Measurements from ENCODE around the gene SHISA9. TPM values are rescaled to one million over a fixed set of nuclear protein-coding genes. Genes with fewer than 3 reads are reported as not detected.

Gene SHISA9
- total RNA-seq, 3 donors from 2014 or later, result 0.87 to 7.3 (median 3.0) TPM

GRCh38 chr16:13171313-13171712, 269.9 kb downstream of the SHISA9 start:
- intact Hi-C loops (cut with DNase I, micrococcal nuclease), result no loop called here
- ATAC-seq, result no peak

GRCh38 chr16:13176711-13177110, 275.3 kb downstream of the SHISA9 start:
- Histone ChIP-seq H3K4me1 (ENCODE audit: low read depth) (no peaks in the 10 kb centered on the region), H3K36me3 (ENCODE audit: low read depth) (no peaks in the 10 kb centered on the region), H3K4me3 (no peak overlapping the region), H3K9me3 (peaks cover 5% of the 10 kb centered on the region)
- intact Hi-C loops (cut with DNase I, micrococcal nuclease), result no loop called here
- no peak for TF ChIP-seq CTCF (IDR thresholded peaks at IDR 0.05)
- DNase-seq (no peak), ATAC-seq (no peak)

More at GRCh38 chr16:13171313-13171712, 269.9 kb downstream of the SHISA9 start:
- no peak for TF ChIP-seq CTCF (IDR thresholded peaks at IDR 0.05)
- H3K36me3 ChIP-seq (ENCODE audit: low read depth), result no peaks in the 10 kb centered on the region
- DNase-seq, result no peak
- H3K9me3 ChIP-seq, result peaks cover 7% of the 10 kb centered on the region
- H3K4me3 ChIP-seq, result no peak overlapping the region
- no peaks in the 10 kb centered on the region for H3K4me1 ChIP-seq (ENCODE audit: low read depth)

GRCh38 chr16:13178318-13178717, 276.9 kb downstream of the SHISA9 start:
- TF ChIP-seq CTCF (IDR thresholded peaks at IDR 0.05), result no peak
- Histone ChIP-seq H3K36me3 (ENCODE audit: low read depth) (no peaks in the 10 kb centered on the region), H3K4me3 (no peak overlapping the region), H3K9me3 (peaks cover 7% of the 10 kb centered on the region), H3K4me1 (ENCODE audit: low read depth) (no peaks in the 10 kb centered on the region)
- ATAC-seq, result no peak
- intact Hi-C loops (cut with DNase I, micrococcal nuclease), result no loop called here
- DNase-seq, result no peak

- no peaks in the 10 kb centered on the region for H3K4me1 ChIP-seq (ENCODE audit: low read depth)
- no peak for DNase-seq
- H3K4me3 ChIP-seq, result no peak overlapping the region
- no peak for ATAC-seq
- TF ChIP-seq CTCF (IDR thresholded peaks at IDR 0.05), result no peak
- peaks cover 7% of the 10 kb centered on the region for H3K9me3 ChIP-seq
- intact Hi-C loops (cut with DNase I, micrococcal nuclease), result no loop called here
- no peaks in the 10 kb centered on the region for H3K36me3 ChIP-seq (ENCODE audit: low read depth)
These were observed 280.0 kb downstream of the SHISA9 start for GRCh38 chr16:13181432-13181831.

- no peak overlapping the region for H3K4me3 ChIP-seq
- intact Hi-C loops (cut with DNase I, micrococcal nuclease), result no loop called here
- no peaks in the 10 kb centered on the region for H3K36me3 ChIP-seq (ENCODE audit: low read depth)
- peaks cover 2% of the 10 kb centered on the region for H3K9me3 ChIP-seq
- TF ChIP-seq CTCF (IDR thresholded peaks at IDR 0.05), result no peak
- no peak for DNase-seq
- H3K4me1 ChIP-seq (ENCODE audit: low read depth), result no peaks in the 10 kb centered on the region
- ATAC-seq, result no peak
These were observed 285.4 kb downstream of the SHISA9 start for GRCh38 chr16:13186813-13187212.

GRCh38 chr16:13189250-13189649, 287.9 kb downstream of the SHISA9 start:
- no peaks in the 10 kb centered on the region for H3K4me1 ChIP-seq (ENCODE audit: low read depth)
- peaks cover 5% of the 10 kb centered on the region for H3K9me3 ChIP-seq
- H3K4me3 ChIP-seq, result no peak overlapping the region
- TF ChIP-seq CTCF (IDR thresholded peaks at IDR 0.05), result no peak
- intact Hi-C loops (cut with DNase I, micrococcal nuclease), result no loop called here
- no peaks in the 10 kb centered on the region for H3K36me3 ChIP-seq (ENCODE audit: low read depth)
- ATAC-seq, result no peak
- no peak for DNase-seq
